GM18870 (cell line): Measurements from ENCODE around the gene NEDD8.

Experiments
- ATAC-seq: cut with Tn5 transposase; IDR thresholded peaks from one replicate; pipeline ENCODE4 v1.9.1; 2021; ENCODE audit warnings: moderate library complexity; ENCODE audit not compliant: unreplicated experiment

Gene NEDD8

DNA sequence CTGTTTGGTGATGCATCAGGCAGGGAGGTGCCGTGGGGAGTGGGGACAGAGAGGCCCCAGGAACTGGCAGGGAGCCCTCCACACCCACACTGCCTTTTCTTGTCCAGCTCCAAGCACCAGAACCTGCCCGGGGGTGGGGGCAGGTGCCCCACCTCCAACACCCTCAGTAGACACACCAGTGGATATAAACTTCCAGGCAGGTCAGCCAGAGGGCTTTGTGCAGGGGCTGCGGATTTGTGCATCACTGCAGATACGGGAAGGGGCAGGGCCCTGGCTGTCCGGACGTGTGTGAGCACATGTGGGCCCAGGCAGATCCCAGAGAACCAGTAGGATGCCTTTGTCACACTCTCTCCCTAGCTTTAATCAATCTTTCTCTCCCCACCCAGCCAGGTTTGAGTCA, 32.1 kb upstream of the NEDD8 start:
- ATAC-seq = no peak

GRCh38 chr14:24263848-24264247, 31.7 kb upstream of the NEDD8 start:
- no peak for ATAC-seq

GRCh38 chr14:24262821-24263733, 30.9 kb upstream of the NEDD8 start, which contains the start of gene TGM1:
Gene TGM1 (minus strand): TSS chr14:24263177. CDS start chr14:24262352, 825 bp downstream.
- ATAC-seq = no peak

GRCh38 chr14:24261969-24262327, 29.8 kb upstream of the NEDD8 start:
- ATAC-seq = no peak

DNA sequence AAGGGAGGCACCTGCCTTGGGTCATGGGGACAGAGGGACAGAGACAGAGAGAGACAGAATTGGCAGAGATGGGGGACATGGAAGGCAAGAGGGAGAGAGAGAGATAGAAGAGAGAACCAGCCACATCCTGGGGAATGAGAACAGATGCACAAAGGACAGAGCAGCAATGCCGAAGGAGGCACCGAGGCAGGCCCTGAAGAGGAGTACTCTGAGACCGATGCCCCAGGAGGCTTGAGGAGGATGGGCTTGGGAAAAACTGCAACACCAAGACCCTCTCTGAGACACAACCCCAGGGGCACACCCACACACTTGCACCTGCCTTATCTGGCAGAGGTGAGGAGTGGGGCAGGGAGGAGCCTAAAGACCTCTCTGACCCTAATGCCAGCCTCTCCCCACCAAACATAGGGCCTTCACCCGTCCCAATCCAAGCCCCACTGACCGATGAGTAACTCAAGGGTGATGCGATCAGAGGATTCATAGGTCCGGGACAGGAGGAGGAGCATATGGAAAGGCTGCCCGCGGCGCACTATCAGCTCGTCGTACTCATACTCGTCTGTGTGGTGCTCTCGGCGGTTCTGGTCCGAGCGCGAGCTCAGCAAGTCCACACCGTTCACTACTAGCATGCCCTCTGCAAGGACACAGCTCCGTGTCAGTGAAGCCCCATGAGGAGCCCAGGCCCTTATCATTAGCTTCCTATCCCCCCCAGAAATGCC, 29.2 kb upstream of the NEDD8 start:
- no peak for ATAC-seq

DNA sequence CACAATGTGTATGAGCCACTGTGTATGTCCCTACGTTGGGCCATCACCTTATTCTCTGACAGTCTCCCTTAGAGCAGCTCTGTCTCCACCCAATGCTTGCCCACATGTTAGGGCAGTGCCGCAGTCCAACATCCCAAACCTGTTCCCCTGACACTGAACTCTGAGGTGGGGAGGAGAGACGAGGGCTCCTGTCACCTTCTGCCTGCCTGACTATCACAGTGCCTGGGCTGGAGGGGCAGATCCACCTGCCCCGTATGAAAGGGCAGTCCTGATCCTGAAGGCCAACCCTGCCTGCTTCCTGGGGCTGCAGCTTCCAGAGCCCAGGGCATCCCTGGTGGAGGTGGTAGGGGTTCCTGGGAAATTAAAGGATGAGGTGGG, 28.6 kb upstream of the NEDD8 start:
- no peak for ATAC-seq

- ATAC-seq = no peak
These were observed 28.0 kb upstream of the NEDD8 start for GRCh38 chr14:24260026-24260779.

DNA sequence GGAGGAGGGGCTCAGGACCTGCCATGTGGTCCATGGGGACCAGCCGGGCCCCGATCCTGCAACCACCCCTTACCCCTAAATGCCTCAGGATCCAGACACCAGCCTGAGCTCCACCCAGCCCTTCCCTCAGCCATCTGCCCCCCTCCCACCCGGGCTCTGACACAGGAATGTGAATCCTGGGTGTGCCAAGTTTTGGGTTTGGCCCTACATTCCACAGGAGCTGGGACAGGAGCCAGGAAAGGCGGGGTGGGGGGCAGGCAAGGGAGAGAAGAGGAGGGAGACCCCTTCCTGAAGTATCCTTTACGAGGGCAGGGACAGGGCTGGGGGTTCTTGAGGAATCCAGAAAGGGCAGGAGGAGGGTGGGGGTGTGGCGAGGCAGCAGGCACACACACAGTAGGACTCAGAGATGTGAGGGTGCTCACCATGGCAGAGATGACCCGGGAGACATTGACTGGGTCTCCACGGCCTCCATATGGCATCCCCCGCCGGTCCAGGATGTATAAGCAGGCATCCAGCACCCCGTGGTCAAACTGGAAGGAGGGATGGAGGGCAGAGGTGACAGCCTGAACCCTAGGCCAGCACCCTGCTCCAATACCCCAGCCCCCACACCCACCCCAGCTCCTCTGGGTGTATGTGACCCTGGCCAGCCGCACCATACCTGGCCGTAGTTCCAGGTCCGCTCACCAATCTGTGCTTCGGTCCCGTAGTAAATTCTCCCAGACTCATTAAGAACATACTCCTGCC, 27.3 kb upstream of the NEDD8 start:
- no peak for ATAC-seq

- no peak for ATAC-seq
These were observed 26.5 kb upstream of the NEDD8 start for GRCh38 chr14:24258548-24259265.

DNA sequence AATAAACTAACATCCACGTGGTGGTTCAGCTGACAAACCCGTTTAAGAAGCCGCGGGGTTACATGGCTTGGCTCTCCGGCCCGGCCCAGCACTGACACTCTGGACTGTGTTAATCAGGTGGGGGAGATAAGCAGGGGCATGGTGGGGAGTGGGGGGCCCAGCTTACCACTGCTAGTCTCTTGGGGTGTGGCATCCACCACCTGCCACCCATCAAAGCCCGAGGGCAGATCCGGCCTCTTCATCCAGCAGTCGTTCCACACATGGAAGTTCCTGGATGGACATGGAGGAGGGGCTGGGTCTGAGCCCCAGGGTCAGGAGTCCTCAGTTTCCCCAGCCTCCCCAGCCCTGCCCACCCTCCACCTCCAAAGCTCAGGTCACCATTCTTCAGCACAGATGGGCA, 26.0 kb upstream of the NEDD8 start:
- ATAC-seq = no peak

GRCh38 chr14:24256960-24257359, 24.8 kb upstream of the NEDD8 start:
- ATAC-seq = no peak

- no peak for ATAC-seq
These were observed 24.0 kb upstream of the NEDD8 start for GRCh38 chr14:24255931-24256711.

- no peak for ATAC-seq
These were observed 23.3 kb upstream of the NEDD8 start for GRCh38 chr14:24255438-24255837.

GRCh38 chr14:24254630-24255392, 22.6 kb upstream of the NEDD8 start:
- ATAC-seq = no peak

- ATAC-seq = no peak
These were observed 21.8 kb upstream of the NEDD8 start for GRCh38 chr14:24253936-24254335.

GRCh38 chr14:24252289-24253124, 20.3 kb upstream of the NEDD8 start:
- ATAC-seq = no peak

- no peak for ATAC-seq
These were observed 19.7 kb upstream of the NEDD8 start for GRCh38 chr14:24251880-24252288.

GRCh38 chr14:24250354-24250753, 18.2 kb upstream of the NEDD8 start:
- ATAC-seq = no peak
